ENCODE results near the gene MR1. TPM values are rescaled to one million over a fixed set of nuclear protein-coding genes. Genes with fewer than 3 reads are reported as not detected.

The MR1 gene
- total and polyA plus RNA-seq, 9 of the 15 experiments (the other 6 are each of a cell fraction or from before 2014, with no cell fraction given) = 9.7 to 21.7 (median 15.6) TPM

GRCh38 chr1:181043025-181043888 is 9.5 kb downstream of the MR1 start (continued):
- TF ChIP-seq CBFA2T2 (conservative IDR thresholded peaks at IDR 0.05) (peak; percentile 19; the same call in 1 of the 2 replicates), XRCC5 (IDR thresholded peaks at IDR 0.05; ENCODE audit: low read depth, low read length) (no peak), KLF1 (tag; IDR thresholded peaks at IDR 0.05) (no peak), ZNF655 (CRISPR knock-in tag; IDR thresholded peaks at IDR 0.05) (no peak), DMBX1 (CRISPR knock-in tag; IDR thresholded peaks at IDR 0.05; ENCODE audit: borderline replicate concordance) (no peak), TFAP4 (CRISPR knock-in tag; IDR thresholded peaks at IDR 0.05; ENCODE audit: borderline replicate concordance) (peak; percentile 43; the same call in 1 of the 2 replicates), ZNF79 (CRISPR knock-in tag; IDR thresholded peaks at IDR 0.05; ENCODE audit: low read depth) (no peak), GTF2A2 (tag; IDR thresholded peaks at IDR 0.05) (no peak), CBFA2T3 (IDR thresholded peaks at IDR 0.05) (peak; percentile 57), ZEB2 (IDR thresholded peaks at IDR 0.05) (0 out of 2 replicates have a peak, but pooled peaks have one; percentile 43), ZBED1 (IDR thresholded peaks at IDR 0.05) (no peak), ZFP91 (CRISPR knock-in tag; IDR thresholded peaks at IDR 0.05) (no peak), BCL6 (CRISPR knock-in tag; IDR thresholded peaks at IDR 0.05) (no peak), TCF3 (CRISPR knock-in tag; IDR thresholded peaks at IDR 0.05) (peak; percentile 60), ZNF263 (CRISPR knock-in tag; IDR thresholded peaks at IDR 0.05; ENCODE audit: borderline replicate concordance) (no peak), SPI1 (IDR thresholded peaks at IDR 0.05; ENCODE audit: borderline replicate concordance, low read depth, low read length) (no peak), NR2F6 (CRISPR knock-in tag; IDR thresholded peaks at IDR 0.05) (no peak), RCOR1 (IDR thresholded peaks at IDR 0.05; ENCODE audit: borderline replicate concordance in 1 of 2, low read depth in 2 of 2, low read length in 2 of 2) (peak in 1 of 2 experiments; percentile 79; a peak in 1 of 4 replicates), CEBPG (CRISPR knock-in tag; IDR thresholded peaks at IDR 0.05) (peak; percentile 86), CEBPG (tag; conservative IDR thresholded peaks at IDR 0.05 in 1 of 2, IDR thresholded peaks at IDR 0.05 in 1 of 2) (peak; percentile 95 to 97)
